ENCODE measurements around the gene CLEC20A.

DNA sequence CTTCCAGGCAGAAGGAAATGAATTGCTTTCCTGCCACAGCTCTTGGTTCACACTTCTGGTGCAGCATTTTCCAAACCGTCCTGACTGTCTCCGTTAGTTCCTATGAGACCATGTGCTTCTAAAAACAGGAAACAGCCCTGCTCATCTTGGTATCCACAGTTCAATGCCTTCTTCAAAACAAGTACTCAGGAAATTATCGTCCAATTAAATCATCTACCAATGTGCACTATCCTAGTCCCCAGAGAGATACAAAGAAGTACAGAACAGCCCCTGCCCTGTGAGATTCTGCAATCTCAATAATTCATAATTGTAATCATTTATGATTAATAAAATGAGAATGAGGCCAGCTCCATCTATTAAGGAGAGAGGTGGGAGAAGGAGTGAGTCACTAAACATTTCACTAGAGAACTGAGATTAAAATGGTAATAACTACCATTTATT, 11.2 kb downstream of the CLEC20A start:
- TF ChIP-seq EZH2 (IDR thresholded peaks at IDR 0.05; ENCODE audit: insufficient read depth, poor library complexity, severe bottlenecking) (no peak), EZH2phosphoT487 (IDR thresholded peaks at IDR 0.05; ENCODE audit: insufficient read depth, low read depth) (no peak)
